ENCODE data around the gene SAP30BP.

- TF ChIP-seq CTCF (optimal IDR thresholded peaks at IDR 0.05 in 1 of 3, IDR thresholded peaks at IDR 0.05 in 1 of 3, conservative IDR thresholded peaks at IDR 0.05 in 1 of 3; ENCODE audit: extremely low read depth in 1 of 3, insufficient read depth in 2 of 3, low read length in 3 of 3) (no peak), EZH2 (IDR thresholded peaks at IDR 0.05; ENCODE audit: low read length) (no peak)
These were observed 83.7 kb downstream of the SAP30BP start for GRCh38 chr17:75750661-75751423.

Data from keratinocyte (primary cell).